Lower leg skin (tissue), 4 donors: Measurements from ENCODE around the gene MAD1L1. TPM values are rescaled to one million over a fixed set of nuclear protein-coding genes. Genes with fewer than 3 reads are reported as not detected.

Source experiments
- DNase-seq, 2 donors: peaks; one replicate each; pipeline ENCODE4 v3.0.0-alpha.2; 2019; ENCODE audit warnings: low spot score in 2 of 2
- H3K4me3 ChIP-seq: fragments of 200-600 bp; sonication (generic); 2 replicates; pipeline ENCODE4 v1.5.1; 2017; ENCODE audit warnings: mild to moderate bottlenecking, low read depth; ENCODE audit not compliant: poor library complexity, severe bottlenecking
- POLR2A ChIP-seq, 2 donors: fragments of 450-650 bp; IDR thresholded peaks; one replicate each; pipeline ENCODE4 v1.6.1; 2016 to 2017; ENCODE audit warnings: antibody characterized with exemption in 2 of 2, mild to moderate bottlenecking in 1 of 2, moderate library complexity in 1 of 2
- WGBS, 2 donors: methylation state at CpG; one replicate each; pipeline ENCODE4 v1.1.5; 2018; 5-methylcytosine and 5-hydroxymethylcytosine counted together
- intact Hi-C: fragments of 100-400 bp; cut with DNase I; formaldehyde crosslinking; loops from one replicate; pipeline ENCODE4 v1.15.0; 2023; ENCODE audit warnings: low total_unique reads
- total RNA-seq, 4 donors: library from RNA; depleted of rRNA; stranded (reverse); fragments of >200 nt; gene quantifications; one replicate each; pipeline ENCODE4 v1.1.0, GENCODE V29; 2016
- TF ChIP-seq, protein P1 (sequence below), 3 donors: fragments of 450-650 bp; IDR thresholded peaks; one replicate each; pipeline ENCODE4 v1.5.1; 2016; ENCODE audit warnings: antibody characterized with exemption in 3 of 3, mild to moderate bottlenecking in 3 of 3, moderate library complexity in 2 of 3

The MAD1L1 gene
- total RNA-seq, 4 donors from 2014 or later: 37.7 to 77.8 (median 59.4) TPM

DNA sequence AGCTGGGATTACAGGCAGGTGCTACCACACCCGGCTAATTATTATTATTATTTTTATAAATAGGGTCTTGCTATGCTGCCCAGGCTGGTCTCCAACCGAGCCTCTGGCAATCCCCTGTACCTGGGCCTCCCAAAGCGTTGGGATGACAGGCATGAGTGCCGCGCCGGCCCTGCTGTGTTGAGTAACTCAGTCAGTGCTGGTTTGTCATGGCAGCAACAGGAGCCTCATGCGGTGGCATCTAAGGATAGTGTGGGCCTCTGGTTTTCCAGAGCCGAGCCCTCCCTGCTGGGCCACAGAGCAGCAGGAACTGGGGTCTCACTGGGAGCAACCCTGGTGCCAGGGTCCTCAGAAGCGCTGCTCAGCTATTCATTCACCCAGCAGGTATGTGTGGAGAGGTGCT lies 318.0 kb downstream of the MAD1L1 start:
- TF ChIP-seq POLR2A (IDR thresholded peaks at IDR 0.05): no peak
- TF ChIP-seq, protein P1, sequence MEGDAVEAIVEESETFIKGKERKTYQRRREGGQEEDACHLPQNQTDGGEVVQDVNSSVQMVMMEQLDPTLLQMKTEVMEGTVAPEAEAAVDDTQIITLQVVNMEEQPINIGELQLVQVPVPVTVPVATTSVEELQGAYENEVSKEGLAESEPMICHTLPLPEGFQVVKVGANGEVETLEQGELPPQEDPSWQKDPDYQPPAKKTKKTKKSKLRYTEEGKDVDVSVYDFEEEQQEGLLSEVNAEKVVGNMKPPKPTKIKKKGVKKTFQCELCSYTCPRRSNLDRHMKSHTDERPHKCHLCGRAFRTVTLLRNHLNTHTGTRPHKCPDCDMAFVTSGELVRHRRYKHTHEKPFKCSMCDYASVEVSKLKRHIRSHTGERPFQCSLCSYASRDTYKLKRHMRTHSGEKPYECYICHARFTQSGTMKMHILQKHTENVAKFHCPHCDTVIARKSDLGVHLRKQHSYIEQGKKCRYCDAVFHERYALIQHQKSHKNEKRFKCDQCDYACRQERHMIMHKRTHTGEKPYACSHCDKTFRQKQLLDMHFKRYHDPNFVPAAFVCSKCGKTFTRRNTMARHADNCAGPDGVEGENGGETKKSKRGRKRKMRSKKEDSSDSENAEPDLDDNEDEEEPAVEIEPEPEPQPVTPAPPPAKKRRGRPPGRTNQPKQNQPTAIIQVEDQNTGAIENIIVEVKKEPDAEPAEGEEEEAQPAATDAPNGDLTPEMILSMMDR (IDR thresholded peaks at IDR 0.05): no peak
- no peak for DNase-seq
- WGBS, 2 donors: 86 to 90% methylated on average over 9 of the region's 9 CpGs
- H3K4me3 ChIP-seq: no peak overlapping the region
- intact Hi-C loops: no loop called here

DNA sequence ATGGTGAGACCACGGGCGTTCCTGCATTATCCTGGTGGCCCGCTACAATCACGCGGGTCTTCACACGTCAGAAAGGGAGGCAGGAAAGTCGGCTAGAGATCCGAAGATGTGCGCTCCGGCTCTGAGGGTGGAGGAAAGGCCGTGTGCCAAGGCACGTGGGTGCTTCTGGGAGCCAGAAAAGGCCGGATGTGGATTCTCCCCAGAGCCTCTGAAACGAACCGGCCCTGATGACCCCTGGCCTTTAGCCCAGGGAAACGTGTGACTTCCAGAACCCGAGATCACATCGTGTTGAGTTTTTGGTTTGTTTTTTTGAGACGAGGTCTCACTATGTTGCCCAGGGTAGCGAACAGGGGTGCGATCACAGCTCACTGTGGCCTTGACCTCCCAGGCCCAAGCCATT lies 318.4 kb downstream of the MAD1L1 start:
- H3K4me3 ChIP-seq: no peak overlapping the region
- 68 to 75% methylated on average over 21 of the region's 21 CpGs for whole genome bisulfite sequencing, 2 donors
- no peak for DNase-seq
- TF ChIP-seq POLR2A (IDR thresholded peaks at IDR 0.05): no peak
- TF ChIP-seq, protein P1 (IDR thresholded peaks at IDR 0.05): no peak
- intact Hi-C loops: no loop called here

DNA sequence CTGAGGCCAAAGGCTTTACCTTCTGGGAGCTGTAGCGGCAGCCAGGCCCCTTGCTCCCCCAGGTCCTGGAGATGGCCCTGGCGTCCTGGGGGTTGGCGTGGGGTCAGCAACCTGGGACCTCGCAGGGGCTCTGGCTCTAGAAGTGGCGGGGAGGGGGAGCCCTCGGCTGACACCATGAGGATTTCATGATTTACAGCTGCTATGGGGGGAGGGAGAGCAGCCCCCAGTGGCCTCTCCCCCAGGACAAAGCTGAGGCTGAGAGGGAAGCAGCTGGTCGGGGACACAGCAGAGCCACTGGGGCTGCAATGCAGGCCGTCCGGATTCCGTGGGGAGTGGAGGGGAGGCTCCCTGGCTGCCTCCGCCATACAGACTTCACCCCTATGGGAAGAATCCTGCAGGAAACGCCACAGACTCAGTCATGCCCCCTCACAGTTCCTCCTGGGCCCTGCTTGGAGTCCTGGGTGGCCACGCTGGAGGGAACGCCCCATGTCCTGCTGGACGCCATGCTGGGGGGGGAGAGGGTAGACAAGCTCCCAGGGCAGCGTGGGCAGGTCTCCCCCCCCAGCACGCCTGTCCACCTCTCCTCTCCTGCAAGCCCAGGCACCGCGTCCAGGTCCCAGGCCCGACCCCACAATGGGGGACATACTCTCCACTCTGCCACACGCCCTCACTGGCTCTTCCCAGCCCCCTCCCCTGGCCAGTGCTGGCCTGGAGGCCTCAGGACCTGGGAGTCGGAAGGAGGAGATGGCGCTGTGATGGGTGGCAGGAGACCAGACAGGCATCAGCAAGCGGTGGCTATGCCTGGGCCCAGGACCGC lies 319.1 kb downstream of the MAD1L1 start:
- H3K4me3 ChIP-seq: no peak overlapping the region
- intact Hi-C loops: no loop called here
- TF ChIP-seq, protein P1 (IDR thresholded peaks at IDR 0.05): no peak
- TF ChIP-seq POLR2A (IDR thresholded peaks at IDR 0.05): no peak
- DNase-seq: no peak
- 84 to 86% methylated on average over 22 to 24 of the region's 25 CpGs for WGBS, 2 donors

DNA sequence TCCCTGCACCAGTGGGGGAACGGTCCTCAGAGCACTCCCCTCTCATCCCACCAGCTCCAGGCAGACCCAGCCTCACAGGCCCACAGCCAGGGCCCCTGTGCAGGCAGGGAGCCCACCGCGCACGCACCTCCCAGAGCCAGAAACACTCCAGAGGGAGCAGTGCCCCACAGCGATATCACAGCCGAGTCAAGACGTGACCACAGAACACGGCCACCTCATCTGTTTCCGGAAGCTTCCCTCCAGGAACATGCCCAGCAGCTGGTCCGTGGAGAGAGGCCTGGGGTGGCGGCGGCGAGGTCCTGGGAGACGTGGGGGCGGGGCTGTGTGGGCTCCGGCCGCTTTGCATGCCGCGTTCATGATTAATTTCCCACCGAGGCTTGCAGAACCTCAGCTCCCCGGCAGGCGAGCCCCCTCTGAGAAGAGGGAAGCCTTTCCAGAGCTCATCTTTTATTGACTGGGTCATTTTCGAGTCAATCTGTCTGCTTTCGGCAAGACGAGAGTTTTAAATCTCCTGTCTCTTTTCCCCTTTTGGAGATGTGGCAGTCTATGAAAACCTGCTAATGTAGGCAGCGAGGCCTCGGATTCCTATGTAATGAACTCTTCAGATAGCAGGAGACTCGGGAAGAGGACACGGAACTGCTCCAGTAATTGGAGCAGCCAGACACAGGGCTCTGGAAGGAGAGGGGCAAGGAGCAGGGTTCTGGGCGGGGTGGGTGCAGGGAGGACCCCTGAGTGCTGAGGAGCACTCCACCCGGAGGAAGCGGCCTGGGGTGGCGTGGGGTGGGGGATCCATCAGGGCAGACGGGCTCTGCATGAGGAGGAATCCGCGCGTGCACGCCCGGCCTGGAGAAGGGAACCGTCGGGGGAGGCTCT lies 319.9 kb downstream of the MAD1L1 start:
- no peak for TF ChIP-seq POLR2A (IDR thresholded peaks at IDR 0.05)
- TF ChIP-seq, protein P1 (IDR thresholded peaks at IDR 0.05): no peak
- intact Hi-C loops: no loop called here
- H3K4me3 ChIP-seq: no peak overlapping the region
- DNase-seq: no peak
- 75 to 79% methylated on average over 31 to 41 of the region's 41 CpGs for WGBS, 2 donors

DNA sequence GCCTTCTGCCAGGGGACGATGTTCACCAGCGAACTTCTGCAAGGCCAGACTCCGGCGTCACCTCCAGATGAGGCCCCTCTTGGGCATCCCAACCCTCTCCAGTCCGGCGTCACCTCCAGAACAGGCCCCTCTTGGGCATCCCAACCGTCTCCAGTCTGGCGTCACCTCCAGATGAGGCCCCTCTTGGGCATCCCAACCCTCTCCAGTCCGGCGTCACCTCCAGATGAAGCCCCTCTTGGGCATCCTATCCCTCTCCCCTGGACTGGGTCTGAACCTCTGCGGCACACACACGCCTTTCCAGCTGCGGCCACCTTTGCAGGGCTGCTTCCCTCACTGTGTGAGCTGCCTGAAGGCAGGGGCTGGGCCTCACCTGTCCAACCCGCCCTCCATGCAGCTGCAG lies 321.2 kb downstream of the MAD1L1 start:
- H3K4me3 ChIP-seq: no peak overlapping the region
- no peak for DNase-seq
- intact Hi-C loops: no loop called here
- 90 to 92% methylated on average over 13 to 14 of the region's 14 CpGs for WGBS, 2 donors
- TF ChIP-seq, protein P1 (IDR thresholded peaks at IDR 0.05): no peak
- TF ChIP-seq POLR2A (IDR thresholded peaks at IDR 0.05): no peak
